A673 (cell line): ENCODE data around the gene AHCYL2.

Source experiments
- EZH2 ChIP-seq: fragments of 200-600 bp; sonication (generic); IDR thresholded peaks from 2 replicates; pipeline ENCODE4 v1.6.1; 2017; ENCODE audit warnings: borderline replicate concordance, low read depth, mild to moderate bottlenecking, mixed read lengths, antibody characterized with exemption, low read length; ENCODE audit not compliant: poor library complexity, severe bottlenecking
- TF ChIP-seq, protein P1 (sequence below): fragments of 300-800, 200-600 bp; sonication (generic); conservative IDR thresholded peaks from 2 replicates; pipeline ENCODE4 v1.5.1; 2017; ENCODE audit warnings: low read depth, mild to moderate bottlenecking, antibody characterized with exemption, low read length, moderate library complexity, mixed read lengths

DNA sequence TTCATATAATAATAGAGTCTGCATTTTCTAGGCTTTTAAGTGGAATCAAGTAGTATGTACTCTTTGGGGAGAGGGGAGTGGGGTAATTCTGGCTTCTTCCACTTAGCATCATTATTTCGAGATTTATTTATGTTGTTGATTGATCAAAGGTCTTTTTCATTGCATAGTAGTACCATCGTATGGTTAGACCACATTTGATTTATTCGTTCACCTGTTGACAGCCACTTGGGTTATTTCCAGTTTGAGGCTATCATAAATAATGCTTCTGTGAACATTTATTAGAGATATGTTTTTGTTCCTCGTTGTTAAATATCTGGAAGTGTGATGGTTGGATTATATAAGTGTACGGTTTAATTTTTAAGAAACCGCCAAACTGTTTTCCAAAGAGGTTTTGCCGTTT, 52.8 kb downstream of the AHCYL2 start:
- TF ChIP-seq EZH2 = no peak
- TF ChIP-seq, protein P1, sequence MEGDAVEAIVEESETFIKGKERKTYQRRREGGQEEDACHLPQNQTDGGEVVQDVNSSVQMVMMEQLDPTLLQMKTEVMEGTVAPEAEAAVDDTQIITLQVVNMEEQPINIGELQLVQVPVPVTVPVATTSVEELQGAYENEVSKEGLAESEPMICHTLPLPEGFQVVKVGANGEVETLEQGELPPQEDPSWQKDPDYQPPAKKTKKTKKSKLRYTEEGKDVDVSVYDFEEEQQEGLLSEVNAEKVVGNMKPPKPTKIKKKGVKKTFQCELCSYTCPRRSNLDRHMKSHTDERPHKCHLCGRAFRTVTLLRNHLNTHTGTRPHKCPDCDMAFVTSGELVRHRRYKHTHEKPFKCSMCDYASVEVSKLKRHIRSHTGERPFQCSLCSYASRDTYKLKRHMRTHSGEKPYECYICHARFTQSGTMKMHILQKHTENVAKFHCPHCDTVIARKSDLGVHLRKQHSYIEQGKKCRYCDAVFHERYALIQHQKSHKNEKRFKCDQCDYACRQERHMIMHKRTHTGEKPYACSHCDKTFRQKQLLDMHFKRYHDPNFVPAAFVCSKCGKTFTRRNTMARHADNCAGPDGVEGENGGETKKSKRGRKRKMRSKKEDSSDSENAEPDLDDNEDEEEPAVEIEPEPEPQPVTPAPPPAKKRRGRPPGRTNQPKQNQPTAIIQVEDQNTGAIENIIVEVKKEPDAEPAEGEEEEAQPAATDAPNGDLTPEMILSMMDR = no peak
